Measurements from ENCODE around the gene NDFIP1.

Gene NDFIP1

GRCh38 chr5:142189813-142190212 lies 81.2 kb downstream of the NDFIP1 start:
- TF ChIP-seq CTCF (IDR thresholded peaks at IDR 0.05; ENCODE audit: low read depth, low read length): no peak

GRCh38 chr5:142191776-142192175 lies 83.2 kb downstream of the NDFIP1 start:
- no peak for DNase-seq (ENCODE audit: extremely low read depth, low read depth)
- TF ChIP-seq CTCF (IDR thresholded peaks at IDR 0.05; ENCODE audit: low read depth, low read length): no peak

More at GRCh38 chr5:142189813-142190212, 81.2 kb downstream of the NDFIP1 start:
- DNase-seq (ENCODE audit: extremely low read depth, low read depth): no peak

- no peak for TF ChIP-seq CTCF (IDR thresholded peaks at IDR 0.05; ENCODE audit: low read depth, low read length)
These were observed 83.9 kb downstream of the NDFIP1 start for GRCh38 chr5:142192286-142193113.

GRCh38 chr5:142193114-142193428 lies 84.5 kb downstream of the NDFIP1 start:
- TF ChIP-seq CTCF (IDR thresholded peaks at IDR 0.05; ENCODE audit: low read depth, low read length): no peak
- DNase-seq (ENCODE audit: extremely low read depth, low read depth): no peak

More at GRCh38 chr5:142192286-142193113, 83.9 kb downstream of the NDFIP1 start:
- DNase-seq (ENCODE audit: extremely low read depth, low read depth): no peak

- DNase-seq (ENCODE audit: extremely low read depth, low read depth): no peak
- no peak for TF ChIP-seq CTCF (IDR thresholded peaks at IDR 0.05; ENCODE audit: low read depth, low read length)
These were observed 88.5 kb downstream of the NDFIP1 start for GRCh38 chr5:142197098-142197497.

GRCh38 chr5:142197781-142198180 lies 89.2 kb downstream of the NDFIP1 start:
- no peak for TF ChIP-seq CTCF (IDR thresholded peaks at IDR 0.05; ENCODE audit: low read depth, low read length)
- no peak for DNase-seq (ENCODE audit: extremely low read depth, low read depth)

- TF ChIP-seq CTCF (IDR thresholded peaks at IDR 0.05; ENCODE audit: low read depth, low read length): no peak
- no peak for DNase-seq (ENCODE audit: extremely low read depth, low read depth)
These were observed 90.8 kb downstream of the NDFIP1 start for GRCh38 chr5:142199388-142199787.

Data from AG09319 (cell line).